IPS-18a (cell line): ENCODE data around the gene YTHDC1.

ENCODE experiments used
- H3K27ac ChIP-seq: one replicate; pipeline ENCODE4 v1.5.1; 2013; ENCODE audit warnings: low read length
- H3K27me3 ChIP-seq: one replicate; pipeline ENCODE4 v1.6.1; 2013; ENCODE audit warnings: mild to moderate bottlenecking, low read length; ENCODE audit not compliant: control insufficient read depth, insufficient read depth
- H3K36me3 ChIP-seq: one replicate; pipeline ENCODE4 v1.6.1; 2013; ENCODE audit warnings: low read depth, low read length; ENCODE audit not compliant: control insufficient read depth
- H3K4me1 ChIP-seq: one replicate; pipeline ENCODE4 v1.6.1; 2013; ENCODE audit warnings: low read depth, low read length; ENCODE audit not compliant: control insufficient read depth
- H3K4me3 ChIP-seq: one replicate; pipeline ENCODE4 v1.5.1; 2013; ENCODE audit warnings: low read length
- H3K9ac ChIP-seq: one replicate; pipeline ENCODE4 v1.6.1; 2013; ENCODE audit warnings: mild to moderate bottlenecking, low read length, moderate library complexity
- H3K9me3 ChIP-seq: one replicate; pipeline ENCODE4 v1.6.1; 2013; ENCODE audit warnings: low read depth, low read length; ENCODE audit not compliant: control insufficient read depth

YTHDC1 gene

GRCh38 chr4:68373513-68373912 lies 23.6 kb upstream of the YTHDC1 start:
- no peak overlapping the region for H3K27ac ChIP-seq

GRCh38 chr4:68372588-68372987 lies 22.7 kb upstream of the YTHDC1 start:
- Histone ChIP-seq H3K9me3 (no peaks in the 10 kb centered on the region), H3K4me1 (peaks cover 26% of the 10 kb centered on the region), H3K4me3 (peak overlapping the region; percentile 59), H3K36me3 (no peaks in the 10 kb centered on the region), H3K27me3 (peaks cover 32% of the 10 kb centered on the region), H3K9ac (peak overlapping the region; percentile 52), H3K27ac (no peak overlapping the region)

More at GRCh38 chr4:68373513-68373912, 23.6 kb upstream of the YTHDC1 start:
- Histone ChIP-seq H3K27me3 (peaks cover 29% of the 10 kb centered on the region), H3K36me3 (no peaks in the 10 kb centered on the region), H3K9me3 (no peaks in the 10 kb centered on the region), H3K4me3 (peak overlapping the region; percentile 59), H3K4me1 (peaks cover 26% of the 10 kb centered on the region), H3K9ac (peak overlapping the region; percentile 52)

- Histone ChIP-seq H3K27me3 (peaks cover 53% of the 10 kb centered on the region), H3K4me3 (no peak overlapping the region), H3K27ac (no peak overlapping the region), H3K9me3 (no peaks in the 10 kb centered on the region), H3K9ac (no peak overlapping the region), H3K36me3 (no peaks in the 10 kb centered on the region), H3K4me1 (peaks cover 15% of the 10 kb centered on the region)
These were observed 19.4 kb upstream of the YTHDC1 start for GRCh38 chr4:68369142-68369805.

- H3K36me3 ChIP-seq, result no peaks in the 10 kb centered on the region
These were observed 18.8 kb upstream of the YTHDC1 start for GRCh38 chr4:68368691-68369131.

GRCh38 chr4:68367835-68368234 lies 17.9 kb upstream of the YTHDC1 start:
- H3K36me3 ChIP-seq, result no peaks in the 10 kb centered on the region
- H3K4me3 ChIP-seq, result no peak overlapping the region
- H3K9me3 ChIP-seq, result no peaks in the 10 kb centered on the region
- H3K27me3 ChIP-seq, result peaks cover 60% of the 10 kb centered on the region
- H3K4me1 ChIP-seq, result peaks cover 7% of the 10 kb centered on the region
- H3K9ac ChIP-seq, result no peak overlapping the region
- no peak overlapping the region for H3K27ac ChIP-seq

More at GRCh38 chr4:68368691-68369131, 18.8 kb upstream of the YTHDC1 start:
- H3K27me3 ChIP-seq, result peaks cover 53% of the 10 kb centered on the region
- H3K9ac ChIP-seq, result no peak overlapping the region
- no peak overlapping the region for H3K27ac ChIP-seq
- no peak overlapping the region for H3K4me3 ChIP-seq
- peaks cover 15% of the 10 kb centered on the region for H3K4me1 ChIP-seq
- H3K9me3 ChIP-seq, result no peaks in the 10 kb centered on the region

GRCh38 chr4:68366600-68366999 lies 16.7 kb upstream of the YTHDC1 start:
- Histone ChIP-seq H3K4me3 (no peak overlapping the region), H3K9ac (no peak overlapping the region), H3K4me1 (no peaks in the 10 kb centered on the region), H3K9me3 (no peaks in the 10 kb centered on the region), H3K36me3 (no peaks in the 10 kb centered on the region), H3K27me3 (peaks cover 60% of the 10 kb centered on the region), H3K27ac (no peak overlapping the region)

- H3K27ac ChIP-seq, result no peak overlapping the region
- peaks cover 47% of the 10 kb centered on the region for H3K27me3 ChIP-seq
These were observed 15.2 kb upstream of the YTHDC1 start for GRCh38 chr4:68365068-68365467.

GRCh38 chr4:68361146-68361589 lies 11.3 kb upstream of the YTHDC1 start:
- Histone ChIP-seq H3K27me3 (peaks cover 14% of the 10 kb centered on the region), H3K36me3 (no peaks in the 10 kb centered on the region), H3K4me1 (no peaks in the 10 kb centered on the region), H3K4me3 (no peak overlapping the region), H3K9me3 (no peaks in the 10 kb centered on the region), H3K27ac (no peak overlapping the region), H3K9ac (no peak overlapping the region)

More at GRCh38 chr4:68365068-68365467, 15.2 kb upstream of the YTHDC1 start:
- H3K4me3 ChIP-seq, result no peak overlapping the region
- no peaks in the 10 kb centered on the region for H3K36me3 ChIP-seq
- no peak overlapping the region for H3K9ac ChIP-seq
- H3K9me3 ChIP-seq, result no peaks in the 10 kb centered on the region
- H3K4me1 ChIP-seq, result no peaks in the 10 kb centered on the region

GRCh38 chr4:68360231-68360968 lies 10.5 kb upstream of the YTHDC1 start:
- peaks cover 7% of the 10 kb centered on the region for H3K27me3 ChIP-seq
- H3K27ac ChIP-seq, result no peak overlapping the region
- H3K36me3 ChIP-seq, result no peaks in the 10 kb centered on the region
- no peak overlapping the region for H3K9ac ChIP-seq
- no peak overlapping the region for H3K4me3 ChIP-seq
- H3K9me3 ChIP-seq, result no peaks in the 10 kb centered on the region
- H3K4me1 ChIP-seq, result no peaks in the 10 kb centered on the region

- Histone ChIP-seq H3K27ac (no peak overlapping the region), H3K27me3 (peaks cover 7% of the 10 kb centered on the region)
These were observed 9.6 kb upstream of the YTHDC1 start for GRCh38 chr4:68359508-68359907.

GRCh38 chr4:68358988-68359387 lies 9.1 kb upstream of the YTHDC1 start:
- Histone ChIP-seq H3K4me3 (no peak overlapping the region), H3K4me1 (no peaks in the 10 kb centered on the region), H3K27ac (no peak overlapping the region), H3K9ac (no peak overlapping the region), H3K27me3 (peaks cover 7% of the 10 kb centered on the region), H3K36me3 (no peaks in the 10 kb centered on the region), H3K9me3 (no peaks in the 10 kb centered on the region)

More at GRCh38 chr4:68359508-68359907, 9.6 kb upstream of the YTHDC1 start:
- Histone ChIP-seq H3K9ac (no peak overlapping the region), H3K4me1 (no peaks in the 10 kb centered on the region), H3K36me3 (no peaks in the 10 kb centered on the region), H3K9me3 (no peaks in the 10 kb centered on the region), H3K4me3 (no peak overlapping the region)
